Activated B cell treated with CpG ODN at 0.5 μM for 24 hours (primary cell): ENCODE results near the gene MYL4. TPM values are rescaled to one million over a fixed set of nuclear protein-coding genes. Genes with fewer than 3 reads are reported as not detected.

Source experiments
- ATAC-seq: fragments of 200-7000 bp; cut with Tn5 transposase; one replicate; pipeline ENCODE4 v1.10.0; 2021; ENCODE audit warnings: low read depth, mild to moderate bottlenecking, moderate library complexity
- CTCF ChIA-PET: fragments of 350-600 bp; sonication (Branson Sonifier 250); formaldehyde crosslinking; loops from one replicate; lab custom pipeline; 2021; ENCODE audit warnings: antibody characterized with exemption; lab: Charles Lee
- POLR2A ChIA-PET: fragments of 350-600 bp; sonication (Branson Sonifier 250); formaldehyde crosslinking; loops from one replicate; lab custom pipeline; 2021; ENCODE audit warnings: antibody characterized with exemption; lab: Charles Lee
- DNase-seq: peaks from one replicate; pipeline ENCODE4 v3.0.0; 2022
- H3K27ac Mint-ChIP-seq: one replicate; pipeline ENCODE4 v1.8.0; 2020; ENCODE audit warnings: mixed read lengths
- H3K27me3 Mint-ChIP-seq: one replicate; pipeline ENCODE4 v1.8.0; 2021; ENCODE audit warnings: mixed read lengths
- H3K36me3 Mint-ChIP-seq: one replicate; pipeline ENCODE4 v1.8.0; 2021; ENCODE audit warnings: low read depth, mixed read lengths
- H3K4me1 Mint-ChIP-seq: one replicate; pipeline ENCODE4 v1.8.0; 2021; ENCODE audit warnings: mixed read lengths
- H3K4me3 Mint-ChIP-seq: one replicate; pipeline ENCODE4 v1.8.0; 2020; ENCODE audit warnings: mild to moderate bottlenecking, mixed read lengths
- H3K9me3 Mint-ChIP-seq: one replicate; pipeline ENCODE4 v1.8.0; 2020; ENCODE audit warnings: mixed read lengths
- intact Hi-C: fragments of 100-400 bp; cut with micrococcal nuclease; formaldehyde crosslinking; loops from one replicate; pipeline ENCODE4 v1.15.1; 2024
- total RNA-seq: library from RNA; stranded (reverse); gene quantifications from 2 replicates; pipeline ENCODE4 v1.2.3, GENCODE V29; 2022
- TF ChIP-seq, protein P1 (sequence below): fragments of 200-600 bp; IDR thresholded peaks from one replicate; pipeline ENCODE4 v1.8.0; 2022; ENCODE audit warnings: antibody characterized with exemption, mild to moderate bottlenecking

MYL4 gene
- total RNA-seq, 1 donor from 2014 or later, result not detected

DNA sequence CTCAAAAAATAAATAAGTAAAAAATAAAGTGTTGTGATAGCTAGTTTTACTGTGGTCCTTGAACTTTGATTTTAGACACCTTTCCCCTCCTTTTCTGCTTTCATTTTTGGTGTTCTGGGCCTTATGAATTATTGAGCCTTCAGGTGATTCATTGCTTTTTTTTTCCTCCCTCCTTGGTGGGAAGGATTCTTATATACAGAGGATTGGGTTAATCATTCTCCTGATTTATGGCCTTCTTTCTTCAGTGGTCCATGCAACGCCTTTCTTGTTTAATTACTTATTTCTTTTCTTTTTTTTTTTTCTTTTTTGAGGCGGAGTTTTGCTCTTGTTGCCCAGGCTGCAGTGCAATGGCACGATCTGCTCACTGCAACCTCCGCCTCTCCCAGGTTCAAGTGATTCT is 8.0 kb upstream of the MYL4 start:
- H3K36me3 Mint-ChIP-seq, result no peaks in the 10 kb centered on the region
- intact Hi-C loops, result loop anchor here (10.0 kb wide), 1 partner anchor 1994 kb away; no protein-coding TSS in a partner anchor
- H3K27ac Mint-ChIP-seq, result peak overlapping the region; percentile 99
- POLR2A ChIA-PET, result interaction anchor here (0.6 to 4.3 kb wide), 4 partner anchors 11 to 449 kb away, joined by 3 to 47 read pairs (median 4); partner anchors contain the start of genes CDC27 and EFCAB13
- H3K4me1 Mint-ChIP-seq, result peaks cover 54% of the 10 kb centered on the region
- ATAC-seq (no peak), DNase-seq (no peak)
- H3K4me3 Mint-ChIP-seq, result no peak overlapping the region
- H3K27me3 Mint-ChIP-seq, result no peaks in the 10 kb centered on the region
- TF ChIP-seq, protein P1, sequence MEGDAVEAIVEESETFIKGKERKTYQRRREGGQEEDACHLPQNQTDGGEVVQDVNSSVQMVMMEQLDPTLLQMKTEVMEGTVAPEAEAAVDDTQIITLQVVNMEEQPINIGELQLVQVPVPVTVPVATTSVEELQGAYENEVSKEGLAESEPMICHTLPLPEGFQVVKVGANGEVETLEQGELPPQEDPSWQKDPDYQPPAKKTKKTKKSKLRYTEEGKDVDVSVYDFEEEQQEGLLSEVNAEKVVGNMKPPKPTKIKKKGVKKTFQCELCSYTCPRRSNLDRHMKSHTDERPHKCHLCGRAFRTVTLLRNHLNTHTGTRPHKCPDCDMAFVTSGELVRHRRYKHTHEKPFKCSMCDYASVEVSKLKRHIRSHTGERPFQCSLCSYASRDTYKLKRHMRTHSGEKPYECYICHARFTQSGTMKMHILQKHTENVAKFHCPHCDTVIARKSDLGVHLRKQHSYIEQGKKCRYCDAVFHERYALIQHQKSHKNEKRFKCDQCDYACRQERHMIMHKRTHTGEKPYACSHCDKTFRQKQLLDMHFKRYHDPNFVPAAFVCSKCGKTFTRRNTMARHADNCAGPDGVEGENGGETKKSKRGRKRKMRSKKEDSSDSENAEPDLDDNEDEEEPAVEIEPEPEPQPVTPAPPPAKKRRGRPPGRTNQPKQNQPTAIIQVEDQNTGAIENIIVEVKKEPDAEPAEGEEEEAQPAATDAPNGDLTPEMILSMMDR, result no peak
- no peaks in the 10 kb centered on the region for H3K9me3 Mint-ChIP-seq
- CTCF ChIA-PET, result interaction anchor here (1.2 kb wide), 1 partner anchor 20 kb away, joined by 3 read pairs; no protein-coding TSS in a partner anchor

DNA sequence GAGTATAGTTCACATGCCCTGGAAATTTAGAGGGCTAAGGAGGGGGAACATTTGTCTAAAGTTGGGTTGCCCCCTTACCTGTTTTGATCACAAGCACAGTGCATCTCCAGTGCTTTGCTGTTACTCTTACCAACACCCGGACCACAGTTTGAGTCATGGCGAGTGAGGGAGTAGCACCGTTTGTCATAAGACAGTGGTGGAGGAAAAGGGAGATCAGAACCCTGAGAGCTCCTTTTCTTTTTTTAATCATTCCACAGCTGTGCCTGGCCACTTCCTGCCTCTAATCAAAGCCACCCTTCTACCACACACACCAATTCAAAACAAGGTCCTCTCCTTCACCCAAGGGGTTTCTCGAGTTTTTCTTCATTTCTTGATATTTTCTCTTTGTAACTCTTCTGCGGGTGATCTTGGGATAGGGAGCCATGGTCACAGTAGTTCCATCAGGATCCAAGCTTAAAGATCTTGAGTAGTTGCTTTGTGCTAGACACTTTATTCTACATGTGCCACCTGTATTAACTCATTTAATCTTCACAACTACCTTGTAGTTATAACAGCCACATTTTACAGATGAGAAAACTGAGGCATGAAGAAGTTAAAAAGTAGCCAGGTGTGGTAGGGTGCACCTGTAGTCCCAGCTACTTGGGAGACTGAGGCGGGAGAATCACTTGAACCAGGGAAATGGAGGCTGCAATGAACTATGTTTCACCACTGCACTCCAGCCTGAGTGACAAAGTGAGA is 5.0 kb upstream of the MYL4 start:
- H3K36me3 Mint-ChIP-seq, result no peaks in the 10 kb centered on the region
- CTCF ChIA-PET, result interaction anchor here (0.8 to 1.3 kb wide), 3 partner anchors 13 to 111 kb away, joined by 3 to 4 read pairs (median 3); partner anchors contain the start of gene CDC27

DNA sequence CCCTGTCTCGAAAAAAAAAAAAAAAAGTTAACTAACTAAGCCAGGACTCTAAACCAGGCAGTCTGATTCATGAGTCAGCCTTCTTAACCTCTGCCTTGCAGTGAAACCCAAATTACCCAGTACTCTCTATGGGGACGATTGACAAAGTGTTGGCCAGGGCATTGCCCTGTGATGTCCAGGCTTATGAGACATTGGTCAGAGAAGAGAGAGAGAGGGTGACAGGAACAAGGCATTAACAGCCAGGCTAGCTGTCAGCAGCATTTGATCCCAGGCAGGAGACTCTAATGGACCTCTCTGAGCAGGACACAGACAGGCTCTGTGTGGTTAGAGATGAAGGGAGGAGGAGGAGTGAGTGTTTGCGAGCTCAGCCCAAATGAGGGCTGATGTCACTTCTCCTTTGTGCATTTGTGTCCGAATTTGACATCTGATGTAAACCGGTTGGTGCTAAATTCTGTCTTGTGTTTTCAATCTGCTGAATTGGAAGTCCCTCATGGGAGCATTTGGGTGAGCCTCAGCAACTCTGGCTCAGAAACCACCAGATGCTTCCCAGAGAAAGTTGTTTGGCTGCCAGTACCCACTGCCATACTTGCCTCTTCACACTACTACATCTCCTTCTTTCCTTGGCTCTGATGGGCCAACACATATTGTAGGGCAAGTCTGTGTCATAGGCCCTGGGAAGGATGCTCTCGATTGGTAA is 4.3 kb upstream of the MYL4 start:
- ATAC-seq, result peak; percentile 66
- peak; percentile 44 for DNase-seq
- H3K27ac Mint-ChIP-seq, result peak overlapping the region; percentile 98
- no peaks in the 10 kb centered on the region for H3K27me3 Mint-ChIP-seq
- peaks cover 81% of the 10 kb centered on the region for H3K4me1 Mint-ChIP-seq
- no peaks in the 10 kb centered on the region for H3K36me3 Mint-ChIP-seq
- ChIA-PET CTCF (interaction anchor here (0.9 to 1.3 kb wide), 5 partner anchors 16 to 111 kb away, joined by 3 to 4 read pairs (median 3); partner anchors contain the start of gene CDC27), POLR2A (interaction anchor here (0.6 to 5.0 kb wide), 14 partner anchors 10 to 486 kb away, joined by 3 to 50 read pairs (median 4); partner anchors contain the start of genes CDC27 and EFCAB13)
- peak overlapping the region; percentile 80 for H3K4me3 Mint-ChIP-seq
- intact Hi-C loops, result loop anchor here (1.0 to 10.0 kb wide), 7 partner anchors 13 to 1990 kb away; partner anchors contain the start of genes CDC27 and EFCAB13
- H3K9me3 Mint-ChIP-seq, result no peaks in the 10 kb centered on the region
- TF ChIP-seq, protein P1, result no peak

More for the DNA sequence above, 5.0 kb upstream of the MYL4 start:
- no peaks in the 10 kb centered on the region for H3K9me3 Mint-ChIP-seq
- peak overlapping the region; percentile 98 for H3K27ac Mint-ChIP-seq
- POLR2A ChIA-PET, result interaction anchor here (0.7 to 5.0 kb wide), 7 partner anchors 12 to 487 kb away, joined by 3 to 50 read pairs (median 4); partner anchors contain the start of genes CDC27 and EFCAB13
- no peak for ATAC-seq
- peak overlapping the region; percentile 80 for H3K4me3 Mint-ChIP-seq
- H3K4me1 Mint-ChIP-seq, result peaks cover 79% of the 10 kb centered on the region
- no peaks in the 10 kb centered on the region for H3K27me3 Mint-ChIP-seq
- DNase-seq, result no peak
- TF ChIP-seq, protein P1, result no peak
- intact Hi-C loops, result loop anchor here (10.0 kb wide), 1 partner anchor 1991 kb away; no protein-coding TSS in a partner anchor

DNA sequence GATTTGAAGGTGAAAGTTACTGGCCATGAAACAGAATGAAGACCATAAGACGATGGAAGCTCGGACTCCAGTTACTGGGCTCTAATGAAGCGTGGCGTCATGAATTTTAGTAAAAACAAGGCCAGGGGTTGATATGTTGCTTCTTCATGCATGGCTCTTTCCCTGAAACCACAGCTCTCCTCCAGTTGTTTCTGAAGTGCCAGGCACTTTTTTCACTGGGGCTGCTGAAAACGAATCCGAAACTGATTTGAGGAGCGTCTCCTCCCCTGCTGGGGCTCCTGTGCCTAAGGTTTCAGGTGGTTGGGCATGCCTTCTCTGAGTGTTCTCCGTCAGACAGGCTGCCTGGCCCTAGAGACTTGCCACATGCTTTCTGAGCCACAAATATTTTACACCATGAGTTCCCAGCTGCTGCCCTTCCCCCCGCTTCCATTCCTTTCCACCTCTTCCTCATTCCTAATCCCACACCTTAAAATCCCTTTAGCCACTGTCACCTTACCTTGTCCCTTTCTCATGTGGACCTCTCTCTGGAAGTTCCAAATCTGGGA is 3.7 kb upstream of the MYL4 start:
- ATAC-seq, result peak; percentile 78
- Mint-ChIP-seq H3K9me3 (no peaks in the 10 kb centered on the region), H3K36me3 (no peaks in the 10 kb centered on the region), H3K27ac (peak overlapping the region; percentile 98), H3K4me3 (peak overlapping the region; percentile 80), H3K4me1 (peaks cover 74% of the 10 kb centered on the region), H3K27me3 (no peaks in the 10 kb centered on the region)
- DNase-seq, result peak; percentile 45
- POLR2A ChIA-PET, result interaction anchor here (0.6 to 5.0 kb wide), 13 partner anchors 11 to 118 kb away, joined by 3 to 50 read pairs (median 4); partner anchors contain the start of genes CDC27 and EFCAB13
- CTCF ChIA-PET, result interaction anchor here (0.9 to 1.1 kb wide), 3 partner anchors 24 to 110 kb away, joined by 3 read pairs; no protein-coding TSS in a partner anchor
- intact Hi-C loops, result loop anchor here (1.0 to 10.0 kb wide), 7 partner anchors 13 to 1989 kb away; partner anchors contain the start of genes CDC27 and EFCAB13
- TF ChIP-seq, protein P1, result no peak
